Activated CD4-positive, alpha-beta T cell treated with anti-CD3 and anti-CD28 coated beads, Interleukin-2, Interleukin-6, amounts not matched to agents 100 ng/mL and 50 ng/mL, durations not matched to agents 16 hours and 8 hours (primary cell): ENCODE measurements around the gene CEACAM1.
"Not testable (repeated sequence)": the region's sequence is repeated elsewhere in the genome, so short reads cannot be mapped to it uniquely, and the experiment has no call there.

Source experiments
- DNase-seq: peaks from one replicate; pipeline ENCODE4 v3.0.0-alpha.2; 2020

The CEACAM1 gene

DNA sequence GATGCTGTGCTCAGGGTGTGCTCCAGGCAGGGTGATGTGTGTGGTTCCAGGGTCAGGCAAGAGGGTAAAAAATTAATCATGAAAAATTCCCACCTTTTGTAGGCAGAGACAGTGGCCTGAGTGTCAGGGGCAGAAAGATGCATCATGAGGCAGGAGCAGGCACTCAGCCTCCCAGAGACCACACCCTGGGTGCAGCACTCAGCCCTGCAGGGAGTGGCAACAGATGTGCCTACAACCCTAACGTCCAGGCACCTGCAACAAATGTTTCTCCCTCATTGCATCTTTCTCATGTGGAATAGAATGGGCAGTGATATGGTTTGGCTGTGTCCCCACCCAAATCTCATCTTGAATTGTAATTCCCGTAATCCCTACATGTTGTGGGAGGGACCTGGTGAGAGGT, 19.6 kb upstream of the CEACAM1 start:
- DNase-seq: no peak

DNA sequence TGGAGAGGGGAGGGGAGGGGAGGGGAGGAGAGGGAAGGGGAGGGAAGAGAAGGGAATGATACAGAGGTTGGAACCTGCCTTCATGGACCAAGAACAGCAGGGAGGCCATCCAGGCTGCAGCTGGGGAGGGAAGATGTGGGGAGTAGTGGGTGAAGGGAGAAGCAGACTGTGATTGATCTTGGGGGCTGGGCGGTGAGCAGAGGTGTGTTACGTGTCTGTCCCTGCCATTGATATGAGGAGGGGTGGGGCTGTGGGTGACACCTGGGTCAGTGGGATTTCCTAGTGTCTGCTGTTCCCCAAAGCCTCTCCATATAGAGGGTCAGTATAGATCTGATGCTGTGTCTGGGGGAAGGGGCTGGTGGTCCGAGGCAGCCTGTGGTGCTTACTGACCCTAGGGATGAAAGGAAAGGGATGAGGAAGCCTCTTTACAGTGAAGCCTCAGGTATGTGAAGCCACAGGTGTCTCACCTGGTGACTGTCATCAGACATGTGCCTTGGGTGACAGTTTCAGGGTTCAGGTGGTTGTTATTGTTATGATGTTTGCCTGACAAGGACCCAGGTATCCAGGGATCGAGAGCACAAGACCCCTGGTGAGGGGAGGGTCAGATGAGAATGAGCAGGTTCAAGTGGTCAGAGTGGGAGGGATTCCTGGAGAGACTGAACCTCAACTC, 18.7 kb upstream of the CEACAM1 start:
- DNase-seq: no peak

DNA sequence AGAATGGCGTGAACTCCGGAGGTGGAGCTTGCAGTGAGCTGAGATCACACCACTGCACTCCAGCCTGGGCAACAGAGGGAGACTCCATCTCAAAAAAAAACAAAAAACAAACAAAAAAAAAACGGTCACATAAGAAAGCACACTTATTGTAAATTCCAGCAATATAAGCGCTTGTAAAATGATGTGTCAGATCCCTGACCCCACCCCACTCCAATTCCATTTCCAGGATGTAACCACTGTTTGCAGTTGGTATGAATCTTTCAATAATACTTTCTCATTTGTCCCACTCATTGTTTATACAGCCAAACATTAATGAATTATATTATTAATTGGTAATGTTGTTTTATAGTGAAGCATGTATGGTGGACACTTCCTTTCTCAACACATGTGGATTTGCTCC, 15.9 kb upstream of the CEACAM1 start:
- no peak for DNase-seq

DNA sequence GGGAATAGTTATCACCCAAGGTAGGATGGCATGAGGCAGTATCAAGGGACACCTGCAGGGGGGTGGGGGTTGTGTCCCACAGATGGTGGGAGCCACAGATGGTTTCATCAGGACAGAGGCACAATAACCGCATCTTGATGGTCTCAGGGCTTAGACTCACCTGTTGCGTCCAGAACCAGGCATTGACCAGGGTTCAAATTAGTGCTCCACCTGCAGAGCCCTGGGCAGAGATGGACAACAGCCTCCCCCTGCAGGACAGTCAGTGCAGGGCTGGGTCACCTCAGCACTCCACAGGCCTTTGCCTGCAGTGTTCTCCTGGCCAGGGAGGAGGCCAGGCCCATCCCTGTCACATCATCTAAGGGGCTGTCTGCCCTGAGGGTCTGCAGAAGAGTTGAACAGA, 14.5 kb upstream of the CEACAM1 start:
- no peak for DNase-seq

DNA sequence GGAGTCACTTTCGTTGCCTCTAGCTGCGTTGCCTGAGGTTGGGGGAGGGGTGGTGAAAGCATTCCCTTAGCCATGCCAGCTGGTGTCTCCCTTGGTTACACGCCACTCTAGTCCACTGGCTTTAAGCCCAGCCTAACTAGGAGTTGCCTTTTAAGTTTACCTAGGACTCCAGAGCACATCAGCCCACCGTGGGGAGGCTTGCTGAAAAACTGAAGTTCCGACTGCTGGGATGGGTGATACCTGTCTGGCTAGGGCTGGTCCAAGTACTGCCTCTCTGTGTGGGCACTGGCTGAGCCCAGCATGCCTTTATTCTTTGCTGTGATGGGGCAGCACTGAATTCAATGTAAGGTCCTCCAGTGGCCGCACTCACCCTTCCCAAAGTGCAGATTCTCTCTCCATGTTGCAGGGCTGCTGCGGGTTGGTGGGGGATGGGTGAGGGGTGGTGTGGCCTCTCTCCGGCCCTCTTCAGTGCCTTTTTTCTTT, 11.8 kb upstream of the CEACAM1 start:
- DNase-seq: no peak

DNA sequence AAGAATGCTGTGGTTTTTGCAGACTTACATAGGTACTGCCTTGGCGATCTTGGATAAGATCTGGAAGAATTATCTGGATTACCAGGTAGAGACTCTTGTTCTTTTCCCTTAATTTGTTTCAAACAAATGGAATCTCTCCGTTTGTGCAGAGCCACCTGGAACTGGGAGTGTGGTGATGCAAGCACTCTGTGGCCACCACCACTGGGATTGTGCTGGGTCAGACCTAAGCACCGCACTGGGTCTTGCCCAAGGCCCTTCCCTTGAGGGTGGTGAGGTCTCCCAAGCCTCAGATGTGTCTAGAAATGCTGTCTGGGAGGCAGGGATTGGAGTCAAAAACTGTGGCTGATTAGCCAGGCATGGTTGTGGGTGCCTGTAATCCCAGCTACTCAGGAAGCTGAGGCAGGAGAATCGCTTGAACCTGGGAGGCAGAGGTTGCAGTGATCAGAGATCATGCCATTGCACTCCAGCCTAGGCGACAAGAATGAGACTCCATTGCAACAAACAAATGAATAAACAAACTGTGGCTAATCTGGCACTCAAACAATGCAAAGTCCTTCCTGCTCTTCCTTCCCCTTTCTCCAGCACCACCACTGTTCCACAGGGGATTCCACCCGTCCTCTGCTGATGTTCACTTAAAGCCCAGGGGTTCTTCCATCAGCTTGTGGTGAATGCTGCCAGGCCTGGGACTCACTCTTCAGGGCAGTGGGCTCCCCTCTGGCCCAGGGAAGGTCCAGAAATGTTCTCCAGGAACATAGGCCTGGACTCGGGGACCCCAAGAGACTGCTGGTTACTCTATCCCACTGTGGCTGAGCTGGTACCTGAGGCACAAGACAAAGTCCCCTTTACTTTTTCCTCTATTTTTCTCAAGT, 10.8 kb upstream of the CEACAM1 start:
- DNase-seq: no peak

DNA sequence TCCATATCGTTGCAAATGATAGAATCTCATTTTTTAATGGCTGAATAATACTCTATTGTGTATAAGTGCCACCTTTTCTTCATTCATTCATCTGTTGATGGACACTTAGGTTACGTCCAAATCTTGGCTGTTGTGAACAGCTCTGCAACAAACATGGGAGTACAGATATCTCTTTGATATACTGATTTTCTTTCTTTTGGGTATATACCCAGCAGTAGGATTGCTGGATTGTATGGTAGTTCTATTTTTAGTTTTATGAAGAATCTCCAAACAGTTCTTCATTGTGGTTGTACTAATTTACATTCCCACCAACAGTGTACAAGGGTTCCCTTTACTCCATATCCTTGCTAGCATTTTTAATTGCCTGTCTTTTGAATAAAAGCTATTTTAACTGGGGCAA, 7.0 kb upstream of the CEACAM1 start:
- DNase-seq: not testable (repeated sequence)

DNA sequence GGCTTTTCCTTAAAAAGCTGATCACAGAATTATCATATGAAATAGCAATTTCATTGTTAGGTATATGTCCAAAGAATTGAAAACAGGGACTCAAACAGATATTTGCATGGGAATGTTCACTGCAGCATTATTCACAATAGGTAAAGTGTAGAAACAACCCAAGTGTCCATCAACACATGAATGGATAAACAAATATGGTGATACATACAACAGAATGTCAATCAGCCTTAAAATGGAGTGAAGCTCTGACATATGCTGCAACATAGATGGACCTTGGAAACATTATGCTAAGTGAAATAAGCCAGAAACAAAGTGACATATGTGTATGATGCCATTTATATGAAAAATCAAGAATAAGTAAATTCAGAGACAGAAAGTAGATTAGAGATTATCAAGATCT, 6.1 kb upstream of the CEACAM1 start:
- no peak for DNase-seq

DNA sequence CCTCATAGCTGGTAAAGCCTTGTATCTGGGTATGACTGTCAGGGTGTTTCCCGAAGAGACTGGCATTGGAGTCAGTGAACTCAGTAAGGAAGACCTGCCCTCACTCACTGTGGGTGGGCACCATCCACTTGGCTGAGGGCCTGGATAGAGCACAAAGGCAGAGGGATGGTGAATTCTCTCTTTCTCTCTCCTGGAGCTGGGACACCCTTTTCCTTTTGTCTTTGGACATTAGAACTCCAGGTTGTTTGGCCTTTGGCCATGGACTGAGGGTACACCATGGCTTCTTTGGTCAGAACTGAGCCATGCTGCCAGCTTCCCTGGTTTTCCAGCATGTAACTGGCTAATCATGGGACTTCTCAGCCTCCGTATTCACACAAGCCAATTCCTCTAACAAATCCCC, 4.6 kb upstream of the CEACAM1 start:
- DNase-seq: no peak

DNA sequence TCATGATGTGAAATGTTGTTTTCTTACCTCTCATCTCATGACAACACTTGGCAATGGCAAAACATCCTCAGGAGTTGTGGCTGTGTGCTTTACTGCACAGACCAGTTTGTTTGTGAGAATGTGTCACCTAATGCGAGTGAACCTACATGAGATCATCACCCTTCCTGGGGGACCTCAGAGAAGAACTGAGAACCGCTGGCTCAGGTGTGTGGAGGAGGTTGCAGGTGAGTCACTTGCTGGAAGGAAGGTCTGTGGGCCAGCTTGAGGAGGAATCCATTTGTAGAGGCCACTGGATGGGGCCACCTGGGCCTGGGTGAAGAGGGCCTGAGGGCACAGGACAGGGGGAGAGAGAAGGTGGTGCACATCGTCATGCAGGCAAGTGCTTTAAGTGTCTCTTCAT, 3.0 kb upstream of the CEACAM1 start:
- no peak for DNase-seq

DNA sequence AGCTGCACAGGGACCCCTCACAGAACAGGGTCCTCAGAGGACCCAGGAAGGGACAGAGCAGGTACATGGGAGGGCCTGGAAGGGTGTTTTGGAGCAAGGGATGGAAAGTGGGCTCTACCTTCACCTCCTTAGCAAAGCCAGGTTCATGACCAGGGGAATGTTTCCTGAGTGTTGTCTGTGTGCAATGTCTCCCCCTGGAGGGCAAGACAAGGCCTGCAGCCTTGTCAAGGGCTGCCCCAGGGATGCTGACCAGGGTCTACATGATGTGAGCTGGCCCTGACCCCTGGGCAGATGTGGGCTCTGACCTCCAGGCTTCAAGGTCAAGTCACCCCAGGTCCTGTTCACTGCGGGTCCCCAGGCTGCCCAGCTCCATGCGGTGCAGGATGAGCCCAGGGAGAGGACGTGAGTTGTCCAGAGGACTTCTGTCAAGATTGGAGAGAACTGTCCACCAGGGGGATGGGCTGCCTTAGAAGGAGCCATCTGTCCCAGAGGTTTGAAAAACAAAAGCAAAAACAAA, 1.0 kb upstream of the CEACAM1 start:
- peak; percentile 77 for DNase-seq

DNA sequence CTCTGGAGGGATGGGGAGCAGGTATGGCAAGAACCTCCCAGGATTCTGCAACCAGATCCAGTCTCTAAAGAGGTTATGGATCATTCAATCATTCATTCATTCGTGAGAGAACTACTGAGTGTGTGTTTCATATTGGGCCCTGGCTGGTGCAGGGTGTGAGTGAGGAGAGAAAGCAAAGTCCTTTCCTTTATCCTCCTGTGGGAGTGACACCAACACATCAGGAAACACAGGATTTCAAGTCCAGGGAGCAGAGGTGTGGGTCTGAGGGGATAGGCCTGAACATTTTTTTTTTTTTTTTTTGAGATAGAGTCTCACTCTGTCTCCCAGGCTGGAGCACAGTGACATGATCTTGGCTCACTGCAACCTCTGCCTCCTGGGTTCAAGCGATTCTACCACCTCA, 3.3 kb downstream of the CEACAM1 start:
- DNase-seq: no peak

DNA sequence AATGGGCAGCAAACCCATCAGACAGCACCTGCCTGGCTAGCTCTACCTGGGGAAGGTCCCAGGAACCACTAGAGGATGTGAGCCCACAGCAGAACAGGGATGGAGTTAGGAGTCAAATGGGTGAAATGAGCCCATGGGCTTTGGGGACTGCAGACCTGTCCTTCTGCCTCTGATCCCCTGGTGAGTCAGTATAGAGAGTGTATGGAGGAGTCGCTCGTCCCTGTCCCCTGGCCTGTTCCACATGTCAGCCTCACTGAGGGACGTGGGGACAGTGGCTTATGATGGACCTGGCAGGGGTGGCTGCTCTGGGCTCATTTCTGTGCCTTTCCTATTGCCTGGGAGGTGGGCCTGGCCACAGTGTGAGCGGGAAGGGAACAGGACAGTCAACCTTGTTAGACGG, 4.0 kb downstream of the CEACAM1 start:
- DNase-seq: no peak

DNA sequence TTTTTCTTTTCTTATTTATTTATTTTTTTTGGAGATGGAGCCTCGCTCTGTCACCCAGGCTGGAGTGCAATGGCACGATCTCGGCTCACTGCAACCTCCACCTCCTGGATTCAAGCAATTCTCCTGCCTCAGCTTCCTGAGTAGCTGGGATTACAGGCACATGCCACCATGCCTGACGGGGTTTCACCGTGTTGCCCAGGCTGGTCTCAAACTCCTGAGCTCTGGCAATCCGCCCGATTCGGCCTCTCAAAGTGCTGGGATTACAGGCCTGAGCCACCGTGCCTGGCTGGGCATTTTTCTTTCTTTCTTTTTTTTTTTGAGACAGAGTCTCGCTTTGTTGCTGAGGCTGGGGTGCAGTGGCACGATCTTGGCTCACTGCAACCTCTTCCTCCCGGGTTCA, 6.0 kb downstream of the CEACAM1 start:
- DNase-seq: not testable (repeated sequence)

DNA sequence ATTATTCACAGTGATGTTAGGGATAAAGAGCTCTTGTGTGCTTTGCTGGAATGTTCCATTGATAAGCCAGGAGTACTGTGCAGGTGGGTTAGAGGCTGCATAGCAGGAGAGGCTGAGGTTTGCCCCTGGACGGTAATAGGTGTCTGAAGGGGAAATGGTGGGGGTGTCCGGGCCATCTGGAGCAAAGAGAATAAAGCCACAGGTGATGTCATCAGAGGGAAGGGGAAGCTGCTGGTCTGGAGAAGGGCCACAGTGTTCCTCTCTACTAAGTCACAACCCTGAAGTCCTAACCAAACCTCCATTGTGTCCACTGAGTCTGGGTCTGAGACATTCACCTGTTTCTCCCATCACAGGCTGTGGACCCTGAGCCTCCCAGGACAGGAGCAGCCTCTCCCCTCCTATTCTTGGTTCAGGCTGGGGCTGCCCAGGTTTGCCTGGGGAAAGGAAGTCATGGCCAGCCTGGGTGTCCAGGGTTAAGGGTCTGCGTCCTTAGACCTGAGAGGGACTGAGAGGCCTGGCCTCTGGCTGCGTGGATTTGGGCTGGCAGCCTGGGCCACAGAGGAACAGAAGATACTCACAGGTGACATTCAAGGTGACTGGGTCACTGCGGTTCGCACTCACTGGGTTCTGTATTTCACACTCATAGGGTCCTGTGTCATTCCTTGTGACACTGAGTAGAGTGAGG, 6.8 kb downstream of the CEACAM1 start:
- no peak for DNase-seq

DNA sequence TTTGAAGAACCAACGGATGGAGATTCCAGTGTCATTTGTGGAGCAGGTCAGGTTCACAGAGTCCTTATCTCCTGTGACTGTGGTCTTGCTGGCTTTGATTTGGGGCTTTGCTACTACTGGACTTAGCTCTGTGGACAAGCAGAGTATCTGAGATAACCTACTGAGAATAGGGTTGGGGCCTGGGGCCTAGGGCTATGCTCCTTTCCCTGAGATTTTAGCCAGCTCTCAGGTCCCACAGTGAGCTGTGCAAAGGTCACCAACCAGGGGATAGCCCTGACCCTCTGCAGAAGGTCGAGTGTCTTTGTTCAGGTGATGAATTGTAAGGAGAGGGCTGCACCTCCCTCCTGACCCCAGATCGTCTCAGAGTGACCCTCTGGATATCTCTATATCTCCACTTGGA, 9.2 kb downstream of the CEACAM1 start:
- no peak for DNase-seq

DNA sequence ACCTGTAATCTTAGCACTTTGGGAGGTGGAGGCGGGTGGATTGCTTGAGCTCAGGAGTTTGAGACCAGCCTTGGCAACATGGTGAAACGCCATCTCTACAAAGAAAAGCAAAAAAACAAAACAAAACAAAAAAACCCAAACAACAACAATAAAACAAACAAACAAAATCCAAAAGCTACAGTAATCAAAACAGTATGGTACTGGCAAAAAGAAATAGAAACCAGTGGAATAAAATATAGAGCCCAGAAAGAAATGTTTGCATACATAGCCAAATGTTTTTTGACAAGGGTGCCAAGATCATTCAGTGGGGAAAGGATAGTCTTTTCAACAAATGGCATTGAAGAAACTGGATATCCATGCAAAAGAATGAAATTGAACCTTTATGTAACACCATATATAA, 11.5 kb downstream of the CEACAM1 start:
- no peak for DNase-seq

DNA sequence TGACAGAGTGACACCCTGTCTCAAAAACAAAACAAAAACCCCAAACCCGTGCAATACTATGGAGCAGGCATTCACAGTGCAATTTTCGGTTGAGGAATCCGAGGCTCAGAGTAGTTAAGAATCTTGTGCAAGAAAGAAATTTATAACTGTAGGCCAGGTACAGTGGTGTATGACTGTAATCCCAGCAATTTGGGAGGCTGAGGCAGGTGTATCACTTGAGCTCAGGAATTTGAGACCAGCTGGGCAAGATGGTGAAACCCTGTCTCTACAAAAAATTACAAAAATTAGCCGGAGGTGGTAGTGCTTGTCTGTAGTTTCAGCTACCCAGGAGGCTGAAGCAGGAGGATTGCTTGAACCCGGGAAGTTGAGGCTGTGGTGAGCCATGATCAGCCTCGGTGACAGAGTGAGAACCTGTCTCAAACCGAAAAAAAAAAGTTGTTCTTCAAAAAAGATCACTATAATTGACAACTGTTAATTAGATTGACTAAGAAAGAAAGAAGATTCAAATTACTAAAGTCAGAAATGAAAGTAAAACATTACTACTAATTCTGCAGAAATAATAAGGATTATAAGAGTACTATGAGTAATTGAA, 12.9 kb downstream of the CEACAM1 start:
- no peak for DNase-seq

DNA sequence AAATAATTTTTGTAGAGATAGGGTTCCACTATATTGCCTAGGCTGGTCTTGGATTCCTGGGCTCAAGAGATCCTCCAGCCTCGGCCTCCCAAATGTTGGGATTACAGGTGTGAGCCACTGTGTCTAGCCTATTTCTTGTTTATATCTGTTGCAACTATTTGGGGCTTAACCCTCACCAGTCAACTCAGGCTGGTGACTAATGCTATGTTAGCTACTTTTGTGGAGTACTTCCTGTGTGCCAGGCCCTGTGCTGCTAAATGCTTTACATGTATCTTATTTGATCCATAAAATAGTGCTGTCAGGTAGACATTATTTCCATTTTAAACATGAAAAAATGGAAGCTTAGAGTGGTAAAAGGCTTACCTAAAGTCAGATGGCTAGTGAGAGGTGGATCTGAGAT, 13.8 kb downstream of the CEACAM1 start:
- peak; percentile 28 for DNase-seq

DNA sequence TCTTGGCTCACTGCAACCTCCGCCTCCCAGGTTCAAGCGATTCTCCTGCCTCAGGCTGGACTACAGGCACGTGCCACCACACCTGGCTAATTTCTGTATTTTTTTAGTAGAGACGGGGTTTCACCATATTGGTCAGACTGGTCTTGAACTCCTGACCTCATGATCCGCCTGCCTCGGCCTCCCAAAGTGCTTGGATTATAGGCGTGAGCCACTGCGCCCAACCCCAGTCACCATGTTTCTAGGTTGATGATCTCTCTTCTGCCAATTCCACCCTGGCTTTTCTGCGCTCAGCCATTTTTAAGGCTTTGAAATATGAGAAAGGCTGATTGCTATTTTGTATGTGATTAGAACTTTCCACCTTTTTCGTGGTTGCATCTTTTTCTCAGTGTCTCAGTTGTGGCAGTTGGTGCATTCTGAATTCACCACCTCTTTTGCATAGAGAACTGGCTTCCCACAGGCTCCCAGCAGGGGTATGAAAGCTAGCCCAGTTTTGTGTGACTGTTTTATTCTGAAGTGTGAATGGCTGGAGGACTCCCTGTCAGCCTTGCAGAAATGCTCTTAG, 15.5 kb downstream of the CEACAM1 start:
- DNase-seq: no peak

DNA sequence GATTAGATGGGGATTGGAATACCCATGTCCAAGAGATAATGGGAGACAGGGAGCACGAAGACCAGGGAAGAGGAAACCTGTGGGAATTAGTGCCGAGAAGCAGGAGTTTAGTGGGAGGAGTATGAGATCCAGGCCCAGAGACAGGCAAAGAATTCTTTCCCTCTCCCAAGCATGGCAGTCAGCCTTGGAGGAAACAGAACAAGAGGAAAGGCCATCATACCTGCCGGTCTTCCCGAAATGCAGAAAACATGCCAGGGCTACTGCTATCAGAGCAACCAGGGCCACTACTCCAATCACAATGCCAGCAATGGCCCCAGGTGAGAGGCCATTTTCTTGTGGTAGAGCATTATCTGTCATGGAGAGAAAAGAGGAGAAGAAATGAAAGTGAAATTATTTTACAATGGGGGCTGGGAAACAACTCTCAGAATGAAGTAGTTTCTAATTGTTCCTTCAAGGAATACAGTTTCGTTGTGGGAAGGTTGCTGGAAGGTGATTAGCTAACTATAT, 16.1 kb downstream of the CEACAM1 start:
- DNase-seq: no peak

DNA sequence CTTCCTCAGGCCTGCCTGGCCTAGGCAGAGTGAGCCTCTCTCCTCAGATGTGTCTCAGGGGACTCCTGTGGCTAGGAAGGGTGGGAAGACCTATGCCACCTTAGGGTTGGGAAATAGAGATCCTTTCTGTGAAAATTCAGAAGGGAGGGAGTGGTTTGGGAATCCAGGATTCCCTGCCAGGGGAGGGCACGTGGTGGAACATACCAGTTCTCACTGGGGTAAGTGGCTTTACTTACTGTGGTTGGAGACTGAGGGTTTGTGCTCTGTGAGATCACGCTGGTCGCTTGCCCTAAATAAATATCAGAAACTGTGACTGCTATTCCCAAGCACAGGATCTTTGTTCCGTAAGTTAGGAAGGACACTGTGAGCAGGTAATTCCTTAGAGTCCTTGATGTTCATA, 16.9 kb downstream of the CEACAM1 start:
- DNase-seq: no peak
